GM18520 (cell line): ENCODE results near the gene CYB5R3.
"Not testable (repeated sequence)": the region's sequence is repeated elsewhere in the genome, so short reads cannot be mapped to it uniquely, and the experiment has no call there.

Experiments
- ATAC-seq: cut with Tn5 transposase; IDR thresholded peaks from one replicate; pipeline ENCODE4 v1.9.1; 2021; ENCODE audit not compliant: unreplicated experiment

Gene CYB5R3

GRCh38 chr22:42608136-42608822 lies 40.9 kb downstream of the CYB5R3 start:
- ATAC-seq = no peak

- not testable (repeated sequence) for ATAC-seq
These were observed 41.6 kb downstream of the CYB5R3 start for GRCh38 chr22:42607641-42608040.

- ATAC-seq = no peak
These were observed 44.8 kb downstream of the CYB5R3 start for GRCh38 chr22:42604403-42604802.

GRCh38 chr22:42603427-42603826 lies 45.8 kb downstream of the CYB5R3 start:
- ATAC-seq = no peak

GRCh38 chr22:42602470-42602869 lies 46.7 kb downstream of the CYB5R3 start:
- ATAC-seq = no peak

GRCh38 chr22:42601879-42602465 lies 47.2 kb downstream of the CYB5R3 start:
- ATAC-seq = no peak

- no peak for ATAC-seq
These were observed 52.2 kb downstream of the CYB5R3 start for GRCh38 chr22:42596863-42597530.

- ATAC-seq = no peak
These were observed 52.9 kb downstream of the CYB5R3 start for GRCh38 chr22:42596336-42596735.

GRCh38 chr22:42595434-42595833 lies 53.8 kb downstream of the CYB5R3 start:
- ATAC-seq = no peak

- ATAC-seq = no peak
These were observed 57.2 kb downstream of the CYB5R3 start for GRCh38 chr22:42591987-42592386.

- ATAC-seq = no peak
These were observed 61.5 kb downstream of the CYB5R3 start for GRCh38 chr22:42587588-42588175.

- no peak for ATAC-seq
These were observed 62.8 kb downstream of the CYB5R3 start for GRCh38 chr22:42586381-42586780.

- ATAC-seq = no peak
These were observed 64.1 kb downstream of the CYB5R3 start for GRCh38 chr22:42585096-42585495.

- no peak for ATAC-seq
These were observed 64.7 kb downstream of the CYB5R3 start for GRCh38 chr22:42584364-42584940.

- ATAC-seq = no peak
These were observed 66.2 kb downstream of the CYB5R3 start for GRCh38 chr22:42582987-42583386.

GRCh38 chr22:42581762-42582716 lies 67.2 kb downstream of the CYB5R3 start:
- no peak for ATAC-seq

GRCh38 chr22:42581194-42581761 lies 67.9 kb downstream of the CYB5R3 start:
- ATAC-seq = not testable (repeated sequence)

GRCh38 chr22:42580040-42580439 lies 69.2 kb downstream of the CYB5R3 start:
- ATAC-seq = not testable (repeated sequence)

GRCh38 chr22:42577623-42578240 lies 71.5 kb downstream of the CYB5R3 start:
- no peak for ATAC-seq

GRCh38 chr22:42577141-42577540 lies 72.1 kb downstream of the CYB5R3 start:
- not testable (repeated sequence) for ATAC-seq
